ENCODE measurements around the gene RREB1. TPM values are rescaled to one million over a fixed set of nuclear protein-coding genes. Genes with fewer than 3 reads are reported as not detected.
A peak's percentile ranks its signal among the peaks of the same experiment; 100 is the strongest.

RREB1 gene
- total RNA-seq, 1 experiment from 2014 or later: 35.8 TPM

GRCh38 chr6:7152462-7152861 is 44.7 kb downstream of the RREB1 start:
- H3K4me3 Mint-ChIP-seq: no peak overlapping the region
- H2BK120ac ChIP-seq (ENCODE audit: low read depth, low read length, poor library complexity, severe bottlenecking): no peak overlapping the region
- H3K23ac ChIP-seq (ENCODE audit: insufficient read length, low read depth, low read length): no peak overlapping the region
- H3K79me1 ChIP-seq (ENCODE audit: insufficient read depth, low read depth, low read length, poor library complexity, severe bottlenecking): peaks cover 4% of the 10 kb centered on the region
- H3K56ac ChIP-seq (ENCODE audit: insufficient read length, low read depth, low read length): no peak overlapping the region
- peaks cover 48 to 52% of the 10 kb centered on the region in 2 experiments for H3K4me1 Mint-ChIP-seq
- no peak overlapping the region for H3K4me2 ChIP-seq (ENCODE audit: insufficient read depth, insufficient read length, low read length)
- no peak overlapping the region for H2BK12ac ChIP-seq (ENCODE audit: insufficient read length, low read depth, low read length)
- no peak overlapping the region for H2BK20ac ChIP-seq (ENCODE audit: low read depth, low read length, poor library complexity, severe bottlenecking)
- no peak overlapping the region for H3K27ac ChIP-seq (ENCODE audit: insufficient read length, low read depth, low read length)
- H4K5ac ChIP-seq (ENCODE audit: insufficient read length, low read depth, low read length): no peak overlapping the region
- no peak overlapping the region for H2AK5ac ChIP-seq (ENCODE audit: insufficient read length, low read length)
- no peak for TF ChIP-seq CTCF (conservative IDR thresholded peaks at IDR 0.05)
- peaks cover 2% of the 10 kb centered on the region for H4K20me1 ChIP-seq (ENCODE audit: control insufficient read depth, insufficient read depth, insufficient read length)
- H3K18ac ChIP-seq (ENCODE audit: insufficient read length, low read depth, low read length): no peak overlapping the region
- H3K27ac Mint-ChIP-seq: peak overlapping the region in 1 of 3 experiments; percentile 41; a peak in 1 of 7 replicates
- no peak overlapping the region for H2BK15ac ChIP-seq (ENCODE audit: low read depth, low read length)
- H3K9me3 ChIP-seq (ENCODE audit: control insufficient read depth, low read depth, low read length): no peaks in the 10 kb centered on the region
- no peak overlapping the region for H2BK5ac ChIP-seq (ENCODE audit: insufficient read length, low read length)
- H3T11ph ChIP-seq (ENCODE audit: low read length): no peak overlapping the region
- H3K9ac ChIP-seq (ENCODE audit: extremely low read depth, insufficient read length, low read length): no peak overlapping the region
- no peaks in the 10 kb centered on the region for H3K23me2 ChIP-seq (ENCODE audit: insufficient read length, low read depth, low read length, poor library complexity, severe bottlenecking)
- no peak for DNase-seq
- no peak overlapping the region for H2AFZ ChIP-seq (ENCODE audit: low read length)
- no peaks in the 10 kb centered on the region for H3K36me3 Mint-ChIP-seq (ENCODE audit: insufficient read depth in 1 of 3, low read depth in 3 of 3)
- no peaks in the 10 kb centered on the region for H3K27me3 Mint-ChIP-seq (ENCODE audit: low read depth)
- H3K27me3 ChIP-seq (ENCODE audit: insufficient read depth, low read length): no peaks in the 10 kb centered on the region
- H3K4me1 ChIP-seq (ENCODE audit: insufficient read depth, low read length): peaks cover 13% of the 10 kb centered on the region; the same call in 1 of the 2 replicates
- peaks cover 4% of the 10 kb centered on the region; the same call in 1 of the 2 replicates for H3K79me2 ChIP-seq (ENCODE audit: insufficient read depth, low read length)
- H3K14ac ChIP-seq (ENCODE audit: insufficient read depth, low read length): no peak overlapping the region
- no peak overlapping the region for H4K91ac ChIP-seq (ENCODE audit: insufficient read length, low read depth, low read length)
- no peaks in the 10 kb centered on the region for H3K9me3 Mint-ChIP-seq
- H4K8ac ChIP-seq (replicated peaks; ENCODE audit: insufficient read length, low read depth, low read length): no peak overlapping the region
- H3K4ac ChIP-seq (ENCODE audit: low read depth, low read length): no peak overlapping the region

All from H9 (cell line).